ENCODE results near the gene POMT1.

DNA sequence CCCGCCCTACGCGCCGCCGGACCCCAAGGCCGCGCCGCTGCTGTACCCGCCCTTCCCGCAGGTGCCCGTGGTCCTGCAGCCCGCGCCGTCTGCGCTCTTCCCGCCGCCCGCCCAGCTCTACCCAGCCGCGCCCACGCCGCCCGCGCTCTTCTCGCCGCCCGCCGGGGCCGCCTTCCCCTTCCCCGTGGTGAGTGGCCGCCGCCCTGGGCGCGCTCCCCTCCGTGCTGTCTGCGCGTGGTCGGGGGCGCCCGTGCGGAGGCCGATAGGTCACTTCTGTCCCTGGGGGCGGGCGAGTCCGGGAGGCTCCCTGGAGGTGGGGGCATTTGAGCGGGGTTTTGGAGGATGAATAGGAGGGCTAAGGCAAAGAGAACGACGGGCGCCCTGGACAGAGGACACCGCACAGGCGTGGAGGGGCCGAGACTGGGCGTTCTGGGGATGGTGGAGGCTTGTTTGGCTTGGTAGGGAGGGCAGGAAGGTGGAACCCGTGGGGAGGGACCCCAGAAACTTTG, 52.2 kb downstream of the POMT1 start:
- no peak for TF ChIP-seq ZSCAN30 (tag by site-specific recombination; IDR thresholded peaks at IDR 0.05)
- TF ChIP-seq ZNF350 (tag by site-specific recombination; IDR thresholded peaks at IDR 0.05), result no peak
- TF ChIP-seq, protein P1, sequence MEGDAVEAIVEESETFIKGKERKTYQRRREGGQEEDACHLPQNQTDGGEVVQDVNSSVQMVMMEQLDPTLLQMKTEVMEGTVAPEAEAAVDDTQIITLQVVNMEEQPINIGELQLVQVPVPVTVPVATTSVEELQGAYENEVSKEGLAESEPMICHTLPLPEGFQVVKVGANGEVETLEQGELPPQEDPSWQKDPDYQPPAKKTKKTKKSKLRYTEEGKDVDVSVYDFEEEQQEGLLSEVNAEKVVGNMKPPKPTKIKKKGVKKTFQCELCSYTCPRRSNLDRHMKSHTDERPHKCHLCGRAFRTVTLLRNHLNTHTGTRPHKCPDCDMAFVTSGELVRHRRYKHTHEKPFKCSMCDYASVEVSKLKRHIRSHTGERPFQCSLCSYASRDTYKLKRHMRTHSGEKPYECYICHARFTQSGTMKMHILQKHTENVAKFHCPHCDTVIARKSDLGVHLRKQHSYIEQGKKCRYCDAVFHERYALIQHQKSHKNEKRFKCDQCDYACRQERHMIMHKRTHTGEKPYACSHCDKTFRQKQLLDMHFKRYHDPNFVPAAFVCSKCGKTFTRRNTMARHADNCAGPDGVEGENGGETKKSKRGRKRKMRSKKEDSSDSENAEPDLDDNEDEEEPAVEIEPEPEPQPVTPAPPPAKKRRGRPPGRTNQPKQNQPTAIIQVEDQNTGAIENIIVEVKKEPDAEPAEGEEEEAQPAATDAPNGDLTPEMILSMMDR (tag by site-specific recombination; IDR thresholded peaks at IDR 0.05), result no peak
